Activated T-cell treated with anti-CD3 and anti-CD28 coated beads, Interleukin-2, amount 50 U/mL, for 4 hours (primary cell): ENCODE data around the gene MYO15A. TPM values are rescaled to one million over a fixed set of nuclear protein-coding genes. Genes with fewer than 3 reads are reported as not detected.

Experiments
- ATAC-seq, 2 donors: fragments of 200-7000 bp; cut with Tn5 transposase; one replicate each; pipeline ENCODE4 v1.10.0; 2021
- DNase-seq: peaks from one replicate; pipeline ENCODE4 v3.0.0-alpha.2; 2020
- H3K27me3 Mint-ChIP-seq: one replicate; pipeline ENCODE4 v1.8.0; 2021; ENCODE audit warnings: low read depth, mixed read lengths
- H3K36me3 Mint-ChIP-seq: one replicate; pipeline ENCODE4 v1.8.0; 2022; ENCODE audit warnings: mixed read lengths; ENCODE audit not compliant: insufficient read depth
- H3K4me1 Mint-ChIP-seq: one replicate; pipeline ENCODE4 v1.8.0; 2021; ENCODE audit warnings: low read depth, mixed read lengths
- H3K4me3 Mint-ChIP-seq: one replicate; pipeline ENCODE4 v1.8.0; 2021; ENCODE audit warnings: mild to moderate bottlenecking, moderate library complexity, mixed read lengths
- H3K9me3 Mint-ChIP-seq: one replicate; pipeline ENCODE4 v1.8.0; 2021; ENCODE audit warnings: mixed read lengths
- total RNA-seq, 3 donors: library from RNA; stranded (reverse); gene quantifications; one replicate each; pipeline ENCODE4 v1.2.1, GENCODE V29; 2021

Gene MYO15A
- total RNA-seq, 3 donors from 2014 or later = 0.11 to 0.24 (median 0.23) TPM

GRCh38 chr17:18087610-18088491 lies 20.7 kb upstream of the MYO15A start, which contains the start of gene DRG2:
Gene DRG2, plus strand, starts transcription at chr17:18087948. Its CDS starts 76 bp downstream, at chr17:18088024.
- H3K27me3 Mint-ChIP-seq = no peaks in the 10 kb centered on the region
- H3K36me3 Mint-ChIP-seq = peaks cover 13% of the 10 kb centered on the region
- ATAC-seq (peak; percentile 96), DNase-seq (peak; percentile 86)
- no peaks in the 10 kb centered on the region for H3K9me3 Mint-ChIP-seq
- peaks cover 26% of the 10 kb centered on the region for H3K4me1 Mint-ChIP-seq
- H3K4me3 Mint-ChIP-seq = peak within 1 kb of the TSS; percentile 99

GRCh38 chr17:18089613-18090012 lies 18.9 kb upstream of the MYO15A start:
- H3K36me3 Mint-ChIP-seq = peaks cover 22% of the 10 kb centered on the region
- DNase-seq (no peak), ATAC-seq (no peak)
- peaks cover 30% of the 10 kb centered on the region for H3K4me1 Mint-ChIP-seq
- no peaks in the 10 kb centered on the region for H3K27me3 Mint-ChIP-seq
- H3K4me3 Mint-ChIP-seq = peak overlapping the region; percentile 99
- no peaks in the 10 kb centered on the region for H3K9me3 Mint-ChIP-seq

GRCh38 chr17:18093616-18094408 lies 14.7 kb upstream of the MYO15A start:
- no peaks in the 10 kb centered on the region for H3K27me3 Mint-ChIP-seq
- peaks cover 25% of the 10 kb centered on the region for H3K4me1 Mint-ChIP-seq
- H3K36me3 Mint-ChIP-seq = peaks cover 36% of the 10 kb centered on the region
- no peak for DNase-seq
- peak in 1 of 2 donors; percentile 30 for ATAC-seq
- H3K4me3 Mint-ChIP-seq = no peak overlapping the region
- H3K9me3 Mint-ChIP-seq = no peaks in the 10 kb centered on the region

GRCh38 chr17:18094409-18094807 lies 14.1 kb upstream of the MYO15A start:
- DNase-seq = no peak
- peaks cover 19% of the 10 kb centered on the region for H3K4me1 Mint-ChIP-seq
- ATAC-seq = no peak
- H3K4me3 Mint-ChIP-seq = no peak overlapping the region
- H3K27me3 Mint-ChIP-seq = no peaks in the 10 kb centered on the region
- H3K9me3 Mint-ChIP-seq = no peaks in the 10 kb centered on the region
- H3K36me3 Mint-ChIP-seq = peaks cover 36% of the 10 kb centered on the region

GRCh38 chr17:18099516-18099915 lies 9.0 kb upstream of the MYO15A start:
- Mint-ChIP-seq H3K4me3 (no peak overlapping the region), H3K27me3 (no peaks in the 10 kb centered on the region), H3K4me1 (peaks cover 6% of the 10 kb centered on the region), H3K36me3 (peaks cover 20% of the 10 kb centered on the region), H3K9me3 (no peaks in the 10 kb centered on the region)
- DNase-seq (no peak), ATAC-seq (no peak)

GRCh38 chr17:18100616-18101015 lies 7.9 kb upstream of the MYO15A start:
- Mint-ChIP-seq H3K27me3 (no peaks in the 10 kb centered on the region), H3K36me3 (peaks cover 17% of the 10 kb centered on the region), H3K4me1 (peaks cover 6% of the 10 kb centered on the region), H3K4me3 (no peak overlapping the region), H3K9me3 (no peaks in the 10 kb centered on the region)
- ATAC-seq = no peak
- DNase-seq = no peak

GRCh38 chr17:18101828-18102227 lies 6.7 kb upstream of the MYO15A start:
- ATAC-seq = no peak
- Mint-ChIP-seq H3K4me1 (no peaks in the 10 kb centered on the region), H3K27me3 (no peaks in the 10 kb centered on the region), H3K9me3 (no peaks in the 10 kb centered on the region), H3K36me3 (peaks cover 6% of the 10 kb centered on the region), H3K4me3 (no peak overlapping the region)
- no peak for DNase-seq

GRCh38 chr17:18102640-18103039 lies 5.9 kb upstream of the MYO15A start:
- no peaks in the 10 kb centered on the region for H3K27me3 Mint-ChIP-seq
- ATAC-seq (no peak), DNase-seq (no peak)
- no peak overlapping the region for H3K4me3 Mint-ChIP-seq
- no peaks in the 10 kb centered on the region for H3K4me1 Mint-ChIP-seq
- no peaks in the 10 kb centered on the region for H3K9me3 Mint-ChIP-seq
- H3K36me3 Mint-ChIP-seq = peaks cover 6% of the 10 kb centered on the region

GRCh38 chr17:18105027-18105426 lies 3.5 kb upstream of the MYO15A start:
- Mint-ChIP-seq H3K4me1 (no peaks in the 10 kb centered on the region), H3K36me3 (peaks cover 6% of the 10 kb centered on the region), H3K9me3 (no peaks in the 10 kb centered on the region), H3K27me3 (no peaks in the 10 kb centered on the region), H3K4me3 (no peak overlapping the region)
- no peak for ATAC-seq
- DNase-seq = no peak

- H3K4me3 Mint-ChIP-seq = no peak overlapping the region
- no peaks in the 10 kb centered on the region for H3K9me3 Mint-ChIP-seq
- H3K27me3 Mint-ChIP-seq = no peaks in the 10 kb centered on the region
- H3K4me1 Mint-ChIP-seq = no peaks in the 10 kb centered on the region
- H3K36me3 Mint-ChIP-seq = peaks cover 6% of the 10 kb centered on the region
- no peak for ATAC-seq
- no peak for DNase-seq
Observed at GRCh38 chr17:18105595-18105994, 3.0 kb upstream of the MYO15A start.

GRCh38 chr17:18106211-18106610 lies 2.3 kb upstream of the MYO15A start:
- no peaks in the 10 kb centered on the region for H3K9me3 Mint-ChIP-seq
- peaks cover 6% of the 10 kb centered on the region for H3K36me3 Mint-ChIP-seq
- no peak overlapping the region for H3K4me3 Mint-ChIP-seq
- DNase-seq = no peak
- H3K4me1 Mint-ChIP-seq = no peaks in the 10 kb centered on the region
- no peaks in the 10 kb centered on the region for H3K27me3 Mint-ChIP-seq
- no peak for ATAC-seq

- ATAC-seq = no peak
- H3K27me3 Mint-ChIP-seq = no peaks in the 10 kb centered on the region
- no peak for DNase-seq
- no peak overlapping the region for H3K4me3 Mint-ChIP-seq
- H3K4me1 Mint-ChIP-seq = no peaks in the 10 kb centered on the region
- no peaks in the 10 kb centered on the region for H3K36me3 Mint-ChIP-seq
- H3K9me3 Mint-ChIP-seq = no peaks in the 10 kb centered on the region
Observed at GRCh38 chr17:18107061-18107790, 1.3 kb upstream of the MYO15A start.

- Mint-ChIP-seq H3K4me1 (no peaks in the 10 kb centered on the region), H3K4me3 (no peak overlapping the region), H3K27me3 (no peaks in the 10 kb centered on the region), H3K36me3 (no peaks in the 10 kb centered on the region), H3K9me3 (no peaks in the 10 kb centered on the region)
- no peak for ATAC-seq
- no peak for DNase-seq
Observed at GRCh38 chr17:18107971-18108370, 585 bp upstream of the MYO15A start.

GRCh38 chr17:18109935-18110485 lies 1.5 kb downstream of the MYO15A start:
- H3K27me3 Mint-ChIP-seq = no peaks in the 10 kb centered on the region
- DNase-seq (no peak), ATAC-seq (no peak)
- H3K9me3 Mint-ChIP-seq = no peaks in the 10 kb centered on the region
- H3K4me3 Mint-ChIP-seq = no peak overlapping the region
- H3K36me3 Mint-ChIP-seq = no peaks in the 10 kb centered on the region
- no peaks in the 10 kb centered on the region for H3K4me1 Mint-ChIP-seq
